ENCODE results near the gene SACM1L. TPM values are rescaled to one million over a fixed set of nuclear protein-coding genes. Genes with fewer than 3 reads are reported as not detected.
"Not testable (repeated sequence)": the region's sequence is repeated elsewhere in the genome, so short reads cannot be mapped to it uniquely, and the experiment has no call there.

SACM1L gene
- polyA plus RNA-seq, 3 donors: 11.6 to 27.0 (median 20.9) TPM

DNA sequence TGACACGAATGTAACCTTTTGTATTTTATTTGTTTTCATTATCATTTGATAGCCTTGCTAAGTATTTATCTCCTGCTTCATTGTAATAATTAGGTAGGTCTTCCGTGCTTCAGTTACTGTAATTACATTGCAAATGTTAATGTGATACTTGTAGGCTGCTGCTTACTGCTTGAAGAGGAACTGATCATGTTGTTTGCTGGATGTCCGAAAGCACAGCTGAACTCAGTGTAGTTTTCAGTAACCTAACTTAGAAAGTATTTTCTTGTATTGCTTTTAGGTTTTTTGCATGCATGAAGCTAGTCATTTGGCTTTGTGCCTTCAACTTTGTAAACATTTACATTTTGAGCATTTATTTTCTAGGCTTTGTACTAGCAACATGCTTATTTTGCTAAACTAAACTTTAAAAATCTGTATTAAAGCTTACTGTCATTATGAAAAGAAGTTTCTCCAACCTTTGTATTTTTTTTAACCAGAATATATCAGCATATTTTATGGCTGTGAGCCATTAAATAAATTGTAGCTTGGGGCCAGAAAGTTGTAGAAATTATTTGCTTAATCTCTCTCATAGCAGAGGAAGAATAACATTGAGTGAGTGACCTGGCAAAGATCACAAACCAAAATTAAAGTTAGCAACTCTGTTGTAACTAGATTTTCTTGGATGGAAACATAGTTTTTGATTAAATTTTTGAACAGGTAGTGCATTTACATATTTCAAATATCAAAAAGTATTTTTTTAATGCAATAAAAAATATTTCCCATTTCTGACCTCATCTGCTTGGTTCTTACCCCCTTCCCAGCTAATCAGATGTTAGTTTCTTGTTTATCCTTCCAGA, 30.7 kb downstream of the SACM1L start:
- H3K27ac ChIP-seq (ENCODE audit: low read depth, low read length): no peak overlapping the region
- WGBS, 3 donors: 32 to 84% (median 81%) methylated on average over 3 of the region's 3 CpGs

DNA sequence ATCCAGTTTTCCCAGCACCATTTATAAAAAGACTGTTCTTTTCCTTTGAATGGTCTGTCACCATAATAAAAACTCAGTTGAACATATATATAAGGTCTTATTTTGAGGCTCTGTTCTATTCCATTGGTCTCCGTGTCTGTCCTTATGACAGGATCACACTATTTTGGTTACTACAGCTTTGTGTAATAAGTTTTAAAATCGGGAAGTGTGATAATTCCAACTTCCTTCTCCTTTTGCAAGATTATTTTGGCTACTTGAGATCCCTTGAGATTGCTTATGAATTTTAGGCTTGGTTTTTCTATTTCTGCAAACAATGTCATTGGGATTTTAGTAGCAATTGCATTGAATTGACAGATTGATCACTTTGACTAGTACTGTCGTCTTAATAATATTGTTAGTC, 35.7 kb downstream of the SACM1L start:
- 55 to 88% (median 68%) methylated on average over 3 of the region's 3 CpGs for WGBS, 3 donors
- H3K27ac ChIP-seq (ENCODE audit: low read depth, low read length): no peak overlapping the region

DNA sequence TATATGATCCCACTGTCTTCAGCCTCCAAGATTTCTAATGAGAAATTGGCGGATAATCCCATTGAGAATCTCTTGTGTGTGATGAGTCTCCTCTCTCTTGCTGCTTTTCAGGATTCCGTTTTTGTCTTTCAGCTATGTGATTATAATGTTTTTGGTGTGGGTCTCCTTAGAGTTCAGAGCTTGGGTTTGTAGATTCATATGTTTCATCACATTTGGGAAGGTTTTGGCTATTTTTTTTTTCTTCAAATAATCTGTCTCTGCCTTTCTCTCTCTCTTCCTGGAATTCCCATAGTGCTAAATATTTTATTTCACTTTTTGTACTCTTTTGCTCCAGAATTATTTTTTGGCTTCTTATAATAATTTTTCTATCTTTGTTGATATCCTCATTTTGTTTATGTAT, 40.4 kb downstream of the SACM1L start:
- 76 to 100% (median 96%) methylated on average over 2 of the region's 2 CpGs for WGBS, 3 donors
- H3K27ac ChIP-seq (ENCODE audit: low read depth, low read length): no peak overlapping the region

DNA sequence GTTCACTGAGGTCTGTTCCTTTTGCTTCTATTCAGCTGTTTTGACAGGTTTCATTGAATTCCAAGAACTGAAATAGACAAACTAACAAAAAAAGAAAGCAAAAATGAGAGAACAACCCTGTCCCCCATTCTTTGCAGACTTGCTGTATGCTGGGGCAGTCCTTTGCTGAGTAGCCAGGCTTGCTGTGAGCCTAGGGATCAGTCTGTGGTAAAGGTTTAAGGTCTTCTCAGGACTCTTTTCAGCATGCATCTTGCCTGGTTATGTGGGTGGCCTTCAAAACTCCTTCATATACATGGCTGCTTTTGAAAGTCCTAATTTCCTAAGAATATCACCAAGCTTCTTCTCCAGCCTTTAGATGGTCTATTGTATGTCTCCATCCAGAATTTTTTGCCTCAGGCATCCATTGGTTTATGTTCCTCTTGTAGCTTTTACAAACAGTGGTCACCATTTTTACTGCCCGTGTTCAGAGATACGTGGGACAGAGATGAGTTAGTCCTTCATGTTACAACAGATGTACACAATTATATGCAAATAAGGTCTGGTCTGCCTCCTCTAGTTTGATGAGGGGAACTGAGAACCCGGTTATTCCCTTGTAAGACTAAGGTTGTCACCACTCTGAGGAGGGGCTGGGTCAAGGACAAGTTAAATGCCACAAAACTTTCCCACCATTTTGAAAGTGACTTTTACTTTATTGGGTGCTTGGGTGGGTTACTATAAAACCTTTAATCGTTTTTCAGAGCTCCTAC, 41.4 kb downstream of the SACM1L start:
- no peak overlapping the region for H3K27ac ChIP-seq (ENCODE audit: low read depth, low read length)
- 86 to 93% (median 92%) methylated on average over 4 of the region's 4 CpGs for WGBS, 3 donors

DNA sequence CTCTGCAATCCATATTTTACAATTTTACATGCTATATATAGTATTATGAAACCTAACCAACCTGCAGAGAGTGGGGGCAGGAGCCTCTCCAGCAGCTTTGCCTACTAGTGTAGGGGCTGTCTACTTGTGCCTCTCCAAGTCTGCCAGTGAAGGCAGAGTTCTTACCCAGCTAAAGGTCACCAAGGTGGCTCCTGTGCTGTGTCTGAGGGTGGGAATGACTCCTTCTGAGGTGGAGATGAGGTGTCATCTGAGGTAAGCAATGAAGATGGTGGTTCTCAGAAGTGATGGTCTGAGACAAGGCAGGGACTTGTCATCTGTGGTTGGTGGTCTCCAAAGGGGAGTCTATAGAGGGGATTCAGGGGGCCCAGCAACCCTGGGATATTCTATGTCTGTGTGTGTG, 47.5 kb downstream of the SACM1L start:
- H3K27ac ChIP-seq (ENCODE audit: low read depth, low read length): no peak overlapping the region

DNA sequence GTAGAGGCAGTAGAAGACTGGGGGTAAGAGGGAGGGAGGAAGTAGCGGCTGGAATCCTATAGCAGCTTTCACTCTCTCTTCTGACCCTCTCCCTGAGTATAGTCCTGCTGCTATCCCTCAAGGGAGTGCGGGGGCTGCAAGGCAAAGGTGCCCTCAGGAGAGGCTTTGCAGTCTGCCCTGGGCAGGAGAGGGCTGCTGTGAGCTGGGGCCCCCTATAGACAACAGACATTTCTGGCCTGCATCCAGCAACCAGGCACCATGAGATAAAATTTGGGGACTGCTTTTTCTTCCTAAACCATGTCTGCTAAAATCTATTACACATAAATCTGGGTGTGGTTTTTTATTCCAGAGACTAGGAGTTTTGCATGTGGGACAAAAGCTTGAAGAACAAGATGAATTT, 48.0 kb downstream of the SACM1L start:
- 89 to 98% (median 96%) methylated on average over 2 of the region's 2 CpGs for WGBS, 3 donors
- no peak overlapping the region for H3K27ac ChIP-seq (ENCODE audit: low read depth, low read length)

DNA sequence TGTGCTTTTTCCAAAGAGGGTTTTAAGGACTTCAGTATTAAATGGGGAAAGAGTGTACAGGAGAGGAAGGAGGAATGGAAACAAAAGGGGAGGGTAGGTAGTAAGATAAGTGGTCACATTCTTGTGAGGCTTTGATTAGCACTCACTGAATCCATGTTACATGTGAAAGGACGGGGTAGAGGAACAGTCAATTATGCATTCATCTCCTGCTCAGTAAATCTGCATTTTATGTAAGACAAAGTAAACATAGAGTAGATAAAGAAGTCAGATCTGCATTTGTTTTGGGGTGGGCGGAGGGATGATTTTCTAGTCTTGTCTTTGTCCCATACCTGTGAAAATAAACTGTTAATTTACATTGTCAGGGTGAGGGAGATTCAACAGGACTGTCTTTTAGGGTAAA, 50.8 kb downstream of the SACM1L start:
- 87 to 98% (median 97%) methylated on average over 2 of the region's 2 CpGs for WGBS, 3 donors
- no peak overlapping the region for H3K27ac ChIP-seq (ENCODE audit: low read depth, low read length)

DNA sequence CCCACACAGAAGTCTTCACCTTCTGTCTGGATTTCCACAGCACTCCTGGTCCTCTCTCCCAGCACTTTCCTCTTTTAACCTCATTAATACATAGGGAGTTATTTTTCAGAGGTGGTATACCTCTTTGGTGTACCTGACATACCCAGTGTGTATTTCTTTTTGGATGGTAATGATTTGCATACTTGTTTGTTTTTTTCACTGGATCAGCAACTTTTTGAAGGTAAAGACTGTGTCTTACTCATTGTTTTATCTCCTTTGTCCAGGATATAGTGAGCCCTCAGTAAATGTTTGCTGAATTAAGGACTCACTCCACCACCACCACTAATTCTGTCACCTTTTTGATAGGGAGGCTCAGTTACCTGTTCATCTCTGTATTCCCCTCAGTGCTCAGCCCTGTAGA, 52.1 kb downstream of the SACM1L start:
- H3K27ac ChIP-seq (ENCODE audit: low read depth, low read length): no peak overlapping the region

DNA sequence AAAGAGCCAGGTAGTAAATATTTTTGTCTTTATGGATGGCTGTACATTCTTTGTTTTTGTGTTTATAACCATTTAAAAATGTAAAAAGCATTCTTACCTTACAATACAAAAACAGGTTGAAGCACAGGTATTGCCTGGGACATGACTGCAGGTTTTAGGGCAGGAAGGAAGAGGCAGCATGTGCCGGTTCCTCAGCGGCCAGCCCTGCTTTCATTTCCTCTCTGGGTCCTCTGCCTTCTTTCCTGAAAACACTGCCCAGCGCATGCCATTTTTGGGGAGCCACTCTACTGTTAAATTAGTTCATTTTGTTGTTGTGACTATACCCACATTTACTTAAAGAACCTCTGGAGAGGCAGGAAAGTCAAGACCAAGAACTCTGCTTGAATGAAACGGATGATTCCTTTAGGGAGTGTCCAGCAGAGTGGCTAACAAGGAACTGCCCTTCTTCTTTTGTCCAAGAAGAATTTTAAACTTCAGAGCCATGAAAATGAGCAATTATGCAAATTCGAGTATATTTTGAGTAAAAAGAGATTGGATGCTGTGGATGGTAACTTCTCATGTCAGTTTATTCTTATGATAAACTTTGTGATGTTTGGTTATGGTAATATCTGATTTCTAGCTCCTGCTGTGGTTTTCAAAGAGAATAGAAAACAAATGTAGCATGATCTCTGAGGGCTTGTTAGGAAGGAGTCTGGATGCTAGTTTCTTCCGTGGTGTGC, 52.7 kb downstream of the SACM1L start:
- WGBS, 3 donors: 61 to 77% (median 63%) methylated on average over 6 of the region's 6 CpGs

DNA sequence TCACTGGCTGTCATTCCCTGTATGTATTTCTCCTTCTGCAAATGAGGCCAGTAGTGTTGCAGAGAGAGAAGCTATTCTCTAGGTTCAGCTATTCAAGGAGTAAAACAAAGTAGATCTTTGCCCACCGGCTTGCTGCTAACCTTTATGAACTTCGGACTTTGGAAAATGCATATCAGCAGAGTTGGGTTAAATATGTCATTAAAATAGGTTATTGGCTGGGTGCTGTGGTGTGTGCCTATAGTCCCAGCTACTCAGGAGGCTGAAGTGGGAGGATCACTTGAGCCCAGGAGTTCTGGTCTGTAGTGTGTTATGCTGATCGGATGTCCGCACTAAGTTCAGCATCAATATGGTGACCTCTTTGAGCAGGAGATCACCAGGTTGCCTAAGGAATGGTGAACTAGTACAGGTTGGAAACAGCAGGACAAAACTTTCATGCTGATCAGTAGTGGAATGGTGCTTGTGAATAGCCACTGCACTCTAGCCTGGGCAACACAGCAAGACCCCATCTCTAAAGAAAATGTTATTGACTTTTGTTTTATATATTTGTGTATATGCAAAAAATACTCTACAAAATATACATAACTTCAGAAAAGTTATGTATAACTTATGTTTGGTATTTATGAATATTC, 53.4 kb downstream of the SACM1L start:
- no peak overlapping the region for H3K27ac ChIP-seq (ENCODE audit: low read depth, low read length)
- 77 to 97% (median 94%) methylated on average over 4 of the region's 4 CpGs for WGBS, 3 donors

More for the DNA sequence above, 52.7 kb downstream of the SACM1L start:
- no peak overlapping the region for H3K27ac ChIP-seq (ENCODE audit: low read depth, low read length)

DNA sequence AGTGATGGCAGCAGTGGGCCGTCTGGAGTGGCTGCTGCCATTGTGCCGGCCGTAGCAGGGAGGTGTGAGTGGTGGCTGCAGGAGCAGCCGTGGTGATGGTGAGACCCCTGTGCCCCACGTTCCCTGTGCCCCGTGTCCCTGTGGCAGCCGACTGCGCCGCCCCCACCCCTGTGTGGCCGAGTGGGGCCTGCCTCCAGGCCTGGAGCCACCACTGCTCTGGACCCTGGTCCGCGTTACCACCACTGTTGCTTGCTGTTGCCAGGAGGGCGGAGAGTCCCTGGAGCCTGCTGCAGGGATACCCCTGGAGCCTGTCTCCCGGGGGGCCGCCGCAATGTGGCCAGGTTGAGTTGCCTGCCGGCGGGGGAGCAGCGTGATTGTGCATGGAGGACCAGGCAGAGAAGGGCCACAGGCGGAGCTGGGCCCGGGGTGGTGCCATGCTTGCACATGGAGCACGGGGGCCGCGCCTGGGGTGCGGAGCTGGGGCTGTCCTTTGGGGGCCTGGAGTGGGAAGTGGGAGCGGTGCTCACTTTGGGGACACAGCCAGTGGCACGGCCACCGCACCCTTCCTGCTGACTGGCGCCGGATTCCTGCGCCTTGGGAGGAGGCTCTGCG, 57.1 kb downstream of the SACM1L start:
- 94 to 96% (median 94%) methylated on average over 30 to 32 of the region's 32 CpGs for WGBS, 3 donors

DNA sequence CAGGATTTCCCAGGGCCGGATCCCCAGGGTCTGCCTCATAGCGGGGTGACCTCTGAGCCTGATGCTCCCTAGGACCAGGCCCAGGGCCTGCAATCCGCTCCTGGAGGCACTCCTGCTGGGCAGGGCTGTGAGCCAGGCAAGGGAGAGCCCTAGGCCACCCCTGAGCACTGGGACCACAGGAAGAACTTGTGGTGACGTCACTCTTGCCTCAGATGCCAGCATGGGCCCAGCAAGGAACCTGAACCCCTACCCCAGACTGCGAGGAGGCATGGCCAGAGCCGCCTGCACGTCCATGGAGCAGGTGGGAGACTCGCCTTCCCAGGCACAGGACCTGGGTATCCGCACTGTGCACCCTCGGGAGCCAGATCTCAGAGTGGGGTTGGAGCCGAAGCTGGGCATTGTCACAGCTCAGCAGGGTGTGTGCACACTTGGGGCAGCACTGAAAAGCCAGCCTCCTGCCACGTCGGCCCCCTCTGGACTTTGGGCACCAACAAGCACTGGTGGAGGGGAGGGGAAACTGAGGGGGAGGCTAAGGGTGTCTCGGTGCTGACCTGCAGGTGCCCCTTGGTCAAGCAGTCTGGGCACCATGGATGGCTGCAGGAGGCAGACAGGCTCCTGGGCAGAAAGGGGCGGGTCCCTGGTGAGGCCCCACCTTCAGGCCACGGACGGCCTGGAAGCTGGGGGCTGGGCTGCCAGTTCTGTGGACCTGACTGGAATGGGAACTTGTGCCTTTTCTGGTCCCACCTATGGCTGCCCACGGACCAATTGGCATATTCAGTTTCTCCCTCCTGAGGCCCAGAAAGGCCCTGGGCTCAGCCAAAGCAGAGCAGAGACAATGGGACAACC, 57.8 kb downstream of the SACM1L start:
- 87 to 90% (median 89%) methylated on average over 18 of the region's 18 CpGs for WGBS, 3 donors
- no peak overlapping the region for H3K27ac ChIP-seq (ENCODE audit: low read depth, low read length)

More for the DNA sequence above, 57.1 kb downstream of the SACM1L start:
- H3K27ac ChIP-seq (ENCODE audit: low read depth, low read length): no peak overlapping the region

DNA sequence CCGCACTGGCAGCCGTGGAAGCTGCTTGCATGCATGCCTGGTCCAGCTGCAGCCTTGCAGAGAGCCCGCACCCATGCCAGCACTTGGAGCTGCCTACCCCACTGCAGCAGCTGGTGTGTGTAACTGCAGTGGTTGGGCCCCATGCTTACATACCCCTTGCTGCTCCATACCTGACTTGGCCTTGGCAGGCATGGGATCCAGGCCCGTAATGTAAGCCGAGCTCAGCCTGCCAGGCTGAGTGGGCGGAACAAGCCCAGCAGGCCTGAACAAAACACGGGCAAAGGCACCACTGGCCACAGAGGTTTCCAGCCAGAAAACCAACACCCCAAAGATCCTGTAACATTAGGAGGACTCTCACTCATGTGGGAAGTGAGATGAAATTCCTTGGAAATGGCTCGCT, 58.9 kb downstream of the SACM1L start:
- 79 to 93% (median 90%) methylated on average over 8 of the region's 8 CpGs for WGBS, 3 donors
- no peak overlapping the region for H3K27ac ChIP-seq (ENCODE audit: low read depth, low read length)

DNA sequence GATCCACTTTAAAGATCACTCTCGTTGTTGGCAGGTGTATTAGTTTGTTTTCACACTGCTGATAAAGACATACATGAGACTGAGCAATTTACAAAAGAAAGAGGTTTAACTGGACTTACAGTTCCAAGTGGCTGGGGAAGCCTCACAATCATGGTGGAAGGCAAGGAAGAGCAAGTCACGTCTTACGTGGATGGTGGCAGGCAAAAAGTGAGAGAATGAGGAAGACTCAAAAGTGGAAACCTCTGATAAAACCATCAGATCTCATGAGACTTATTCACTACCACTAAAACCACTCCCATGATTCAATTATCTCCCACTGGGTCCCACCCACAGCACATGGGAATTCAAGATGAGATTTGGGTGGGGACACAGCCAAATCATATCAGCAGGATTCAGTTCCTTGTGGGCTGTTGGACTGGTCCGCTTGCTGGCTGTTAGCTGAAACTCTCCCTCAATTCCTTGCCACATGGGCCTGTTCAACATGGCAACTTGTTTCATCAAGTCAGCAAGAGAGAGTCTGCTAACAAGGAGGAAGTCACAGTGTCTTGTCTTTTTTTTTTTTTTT, 59.9 kb downstream of the SACM1L start:
- WGBS, 3 donors: 80 to 88% (median 84%) methylated on average over 4 of the region's 4 CpGs
- not testable (repeated sequence) for H3K27ac ChIP-seq (ENCODE audit: low read depth, low read length)

DNA sequence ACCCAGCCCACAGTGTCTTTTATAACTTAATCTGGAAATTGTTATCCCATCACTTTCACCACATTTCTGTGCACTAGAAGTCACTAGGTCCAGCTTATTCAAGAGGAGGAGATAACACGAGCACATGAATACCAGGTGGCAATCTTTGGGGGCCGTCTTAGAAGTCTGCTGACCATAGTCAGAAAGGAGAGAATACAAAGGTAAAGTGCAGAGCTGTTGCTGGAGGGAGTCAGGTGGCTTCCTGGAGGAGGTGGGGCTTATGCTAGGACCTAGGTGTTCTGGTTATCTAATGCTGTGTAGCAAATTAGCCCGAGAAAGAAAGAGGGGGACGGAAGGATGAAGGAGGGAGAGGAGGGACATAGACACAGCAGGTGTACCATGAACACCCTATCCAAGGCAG, 60.7 kb downstream of the SACM1L start:
- 70 to 89% (median 83%) methylated on average over 4 of the region's 4 CpGs for WGBS, 3 donors
- H3K27ac ChIP-seq (ENCODE audit: low read depth, low read length): no peak overlapping the region

DNA sequence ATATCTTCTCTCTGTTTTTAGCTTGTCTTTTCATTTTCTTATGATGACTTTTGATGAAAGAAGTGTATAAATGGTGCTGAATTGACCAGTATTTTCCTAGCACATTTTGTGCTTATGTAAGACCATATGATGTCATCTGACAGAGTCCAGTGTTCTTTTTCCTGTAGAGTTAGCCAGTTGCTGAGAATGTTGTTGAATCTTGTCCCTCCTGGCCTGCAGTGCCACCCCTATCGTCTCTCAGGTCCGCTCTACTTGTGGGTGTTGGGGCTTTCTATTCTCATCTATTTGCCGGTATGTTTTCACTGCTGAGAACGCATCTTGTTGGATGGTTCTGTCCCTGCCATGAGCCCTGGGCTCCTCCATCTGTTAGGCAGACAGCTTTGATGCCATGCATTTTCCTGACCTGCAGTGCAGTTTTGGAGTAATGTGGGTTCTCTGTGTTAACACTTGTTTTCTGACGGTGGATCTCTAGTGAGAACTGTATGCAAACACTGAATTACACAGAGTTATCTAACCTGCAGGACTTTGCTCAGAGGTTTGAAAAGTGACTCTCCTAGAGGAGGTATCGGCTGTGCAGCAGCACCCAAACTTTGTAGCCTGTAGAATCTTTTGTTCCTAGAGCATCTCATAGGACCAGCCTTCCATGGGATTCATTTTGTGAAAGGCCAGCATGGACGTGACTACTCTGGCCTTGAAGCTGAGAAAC, 62.5 kb downstream of the SACM1L start:
- no peak overlapping the region for H3K27ac ChIP-seq (ENCODE audit: low read depth, low read length)
- WGBS, 3 donors: 86 to 95% (median 92%) methylated on average over 7 of the region's 7 CpGs

DNA sequence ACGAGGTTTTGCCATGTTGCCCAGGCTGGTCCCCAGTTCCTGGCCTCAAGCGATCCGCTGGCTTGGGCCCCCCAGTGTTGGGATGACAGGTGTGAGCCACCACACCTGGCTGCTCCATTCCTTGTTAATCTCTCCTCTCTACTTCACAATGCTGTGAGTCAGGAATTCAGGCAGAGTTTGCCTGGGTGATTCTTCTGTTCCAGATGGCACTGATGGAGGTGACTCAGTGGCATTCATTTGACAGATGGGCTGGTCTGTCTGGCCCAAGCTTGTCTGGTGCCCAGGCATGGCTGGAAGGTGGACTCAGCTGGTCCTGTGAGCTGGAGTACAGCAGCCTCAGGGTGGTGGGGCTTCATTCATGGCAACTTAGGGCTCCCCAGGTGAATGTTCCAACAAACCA, 63.9 kb downstream of the SACM1L start:
- no peak overlapping the region for H3K27ac ChIP-seq (ENCODE audit: low read depth, low read length)
- 90 to 93% (median 92%) methylated on average over 3 of the region's 3 CpGs for WGBS, 3 donors
